ENCODE results near the gene ANKRD33B.

- no peak for TF ChIP-seq POLR2A (IDR thresholded peaks at IDR 0.05)
- TF ChIP-seq POLR2AphosphoS5 (IDR thresholded peaks at IDR 0.05): no peak
- TF ChIP-seq CTCF (IDR thresholded peaks at IDR 0.05): no peak
Observed at GRCh38 chr5:10583663-10584572, 20.0 kb downstream of the ANKRD33B start.

All from suprapubic skin (tissue), 4 donors.